ENCODE data around the gene ROS1. TPM values are rescaled to one million over a fixed set of nuclear protein-coding genes. Genes with fewer than 3 reads are reported as not detected.
"Not testable (repeated sequence)": the region's sequence is repeated elsewhere in the genome, so short reads cannot be mapped to it uniquely, and the experiment has no call there.

The ROS1 gene
- total RNA-seq, 1 donor from 2014 or later, result not detected

DNA sequence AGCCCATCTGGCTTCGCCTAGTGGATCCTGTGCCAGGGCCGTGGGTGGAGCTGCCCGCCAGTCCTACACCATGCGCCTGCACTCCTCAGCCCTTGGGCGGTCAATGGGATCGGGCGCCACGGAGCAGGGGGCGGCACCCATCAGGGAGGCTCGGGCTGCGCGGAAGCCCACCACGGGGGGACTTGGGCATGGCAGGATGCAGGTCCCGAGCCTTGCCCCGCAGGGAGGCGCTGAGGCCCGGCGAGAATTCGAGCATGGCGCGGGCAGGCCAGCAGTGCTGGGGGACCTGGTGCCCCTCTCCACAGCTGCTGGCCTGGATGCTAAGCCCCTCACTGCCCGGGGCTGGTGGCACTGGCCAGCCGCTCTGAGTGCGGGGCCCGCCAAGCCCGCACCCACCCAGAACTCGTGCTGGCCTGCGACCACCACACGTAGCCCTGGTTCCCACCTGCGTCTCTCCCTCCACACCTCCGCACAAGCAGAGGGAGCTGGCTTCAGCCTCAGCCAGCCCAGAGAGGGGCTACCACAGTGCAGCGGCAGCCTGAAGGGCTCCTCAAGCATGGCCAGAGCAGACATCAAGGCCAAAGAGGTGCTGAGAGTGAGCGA is 52.4 kb downstream of the ROS1 start:
- no peak for DNase-seq (ENCODE audit: extremely low spot score in 2 of 2)
- intact Hi-C loops (cut with DNase I), result no loop called here
- H3K4me1 ChIP-seq, result no peaks in the 10 kb centered on the region
- no peak for TF ChIP-seq POLR2AphosphoS5 (IDR thresholded peaks at IDR 0.05; ENCODE audit: insufficient read depth in 1 of 2, low read depth in 1 of 2)
- TF ChIP-seq POLR2A (IDR thresholded peaks at IDR 0.05), result no peak
- TF ChIP-seq, protein P1, sequence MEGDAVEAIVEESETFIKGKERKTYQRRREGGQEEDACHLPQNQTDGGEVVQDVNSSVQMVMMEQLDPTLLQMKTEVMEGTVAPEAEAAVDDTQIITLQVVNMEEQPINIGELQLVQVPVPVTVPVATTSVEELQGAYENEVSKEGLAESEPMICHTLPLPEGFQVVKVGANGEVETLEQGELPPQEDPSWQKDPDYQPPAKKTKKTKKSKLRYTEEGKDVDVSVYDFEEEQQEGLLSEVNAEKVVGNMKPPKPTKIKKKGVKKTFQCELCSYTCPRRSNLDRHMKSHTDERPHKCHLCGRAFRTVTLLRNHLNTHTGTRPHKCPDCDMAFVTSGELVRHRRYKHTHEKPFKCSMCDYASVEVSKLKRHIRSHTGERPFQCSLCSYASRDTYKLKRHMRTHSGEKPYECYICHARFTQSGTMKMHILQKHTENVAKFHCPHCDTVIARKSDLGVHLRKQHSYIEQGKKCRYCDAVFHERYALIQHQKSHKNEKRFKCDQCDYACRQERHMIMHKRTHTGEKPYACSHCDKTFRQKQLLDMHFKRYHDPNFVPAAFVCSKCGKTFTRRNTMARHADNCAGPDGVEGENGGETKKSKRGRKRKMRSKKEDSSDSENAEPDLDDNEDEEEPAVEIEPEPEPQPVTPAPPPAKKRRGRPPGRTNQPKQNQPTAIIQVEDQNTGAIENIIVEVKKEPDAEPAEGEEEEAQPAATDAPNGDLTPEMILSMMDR (IDR thresholded peaks at IDR 0.05), result no peak
- H3K27ac ChIP-seq, result no peak overlapping the region
- no peaks in the 10 kb centered on the region for H3K9me3 ChIP-seq
- H3K27me3 ChIP-seq, result no peaks in the 10 kb centered on the region
- no peak overlapping the region for H3K4me3 ChIP-seq
- H3K36me3 ChIP-seq, result no peaks in the 10 kb centered on the region

DNA sequence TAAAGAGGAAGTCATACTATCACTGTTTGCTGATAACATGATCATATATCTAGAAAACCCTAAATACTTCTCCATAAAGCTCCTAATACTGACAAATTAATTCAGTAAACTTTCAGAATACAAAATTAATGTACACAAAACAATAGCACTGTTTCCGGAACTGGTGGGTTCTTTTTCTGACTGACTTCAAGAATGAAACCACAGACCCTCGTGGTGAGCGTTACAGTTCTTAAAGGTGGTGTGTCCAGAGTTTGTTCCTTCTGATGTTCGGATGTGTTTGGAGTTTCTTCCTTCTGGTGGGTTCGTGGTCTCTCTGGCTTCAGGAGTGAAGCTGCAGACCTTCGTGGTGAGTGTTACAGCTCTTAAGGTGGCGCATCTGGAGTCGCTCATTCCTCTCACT is 53.5 kb downstream of the ROS1 start:
- H3K27ac ChIP-seq; H3K4me1 ChIP-seq; intact Hi-C loops (cut with DNase I); H3K4me3 ChIP-seq; DNase-seq (ENCODE audit: extremely low spot score in 2 of 2); H3K27me3 ChIP-seq; H3K36me3 ChIP-seq; H3K9me3 ChIP-seq: not testable (repeated sequence)

DNA sequence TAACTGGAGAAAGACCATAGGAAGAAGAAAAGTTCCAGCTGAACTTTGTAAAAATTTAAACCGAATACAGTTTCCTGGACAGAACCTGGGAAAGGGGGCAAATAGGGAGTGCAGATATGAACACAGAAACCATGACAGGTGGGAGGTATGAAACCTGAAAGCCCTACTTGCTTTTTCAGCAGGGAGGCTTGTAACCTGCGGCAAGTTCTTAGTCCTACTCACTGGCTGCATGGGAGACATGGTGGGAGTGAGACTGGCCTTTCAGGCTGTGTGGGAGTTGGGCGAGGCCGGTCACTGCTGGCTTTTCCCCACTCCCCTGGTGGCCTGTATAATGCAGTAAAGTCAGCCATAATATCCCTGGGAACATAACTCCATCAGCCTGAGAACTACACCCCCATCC is 54.2 kb downstream of the ROS1 start:
- Histone ChIP-seq H3K27ac (no peak overlapping the region), H3K4me1 (no peaks in the 10 kb centered on the region), H3K9me3 (no peaks in the 10 kb centered on the region), H3K4me3 (no peak overlapping the region), H3K27me3 (no peaks in the 10 kb centered on the region), H3K36me3 (no peaks in the 10 kb centered on the region)
- no peak for DNase-seq (ENCODE audit: extremely low spot score in 2 of 2)
- TF ChIP-seq, protein P1 (IDR thresholded peaks at IDR 0.05), result no peak
- TF ChIP-seq POLR2AphosphoS5 (IDR thresholded peaks at IDR 0.05; ENCODE audit: insufficient read depth in 1 of 2, low read depth in 1 of 2) (no peak), POLR2A (IDR thresholded peaks at IDR 0.05) (no peak)
- intact Hi-C loops (cut with DNase I), result no loop called here

DNA sequence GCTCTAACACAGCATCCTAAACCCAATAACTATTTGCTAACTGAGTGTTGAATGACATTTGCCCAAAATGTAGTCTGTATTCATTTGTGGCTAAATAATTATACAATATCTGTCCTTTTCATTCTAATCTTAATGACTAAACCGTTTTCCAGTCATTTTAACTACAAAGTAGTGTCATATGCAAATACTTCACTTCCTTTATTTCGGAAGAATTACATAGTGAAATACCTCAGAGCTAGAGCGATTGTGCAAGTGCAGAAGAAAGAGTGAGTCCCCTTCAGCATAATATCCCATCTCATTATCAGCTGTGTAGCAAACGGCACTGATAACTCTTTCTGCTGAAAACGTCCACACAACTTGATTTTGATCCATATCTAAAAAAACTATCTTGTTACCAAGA is 66.2 kb downstream of the ROS1 start:
- Histone ChIP-seq H3K4me1 (no peaks in the 10 kb centered on the region), H3K27me3 (no peaks in the 10 kb centered on the region), H3K4me3 (no peak overlapping the region), H3K9me3 (no peaks in the 10 kb centered on the region), H3K27ac (no peak overlapping the region), H3K36me3 (no peaks in the 10 kb centered on the region)
- TF ChIP-seq, protein P1 (IDR thresholded peaks at IDR 0.05), result no peak
- TF ChIP-seq POLR2AphosphoS5 (IDR thresholded peaks at IDR 0.05; ENCODE audit: insufficient read depth in 1 of 2, low read depth in 1 of 2) (no peak), POLR2A (IDR thresholded peaks at IDR 0.05) (no peak)
- intact Hi-C loops (cut with DNase I), result no loop called here
- DNase-seq (ENCODE audit: extremely low spot score in 2 of 2), result no peak

DNA sequence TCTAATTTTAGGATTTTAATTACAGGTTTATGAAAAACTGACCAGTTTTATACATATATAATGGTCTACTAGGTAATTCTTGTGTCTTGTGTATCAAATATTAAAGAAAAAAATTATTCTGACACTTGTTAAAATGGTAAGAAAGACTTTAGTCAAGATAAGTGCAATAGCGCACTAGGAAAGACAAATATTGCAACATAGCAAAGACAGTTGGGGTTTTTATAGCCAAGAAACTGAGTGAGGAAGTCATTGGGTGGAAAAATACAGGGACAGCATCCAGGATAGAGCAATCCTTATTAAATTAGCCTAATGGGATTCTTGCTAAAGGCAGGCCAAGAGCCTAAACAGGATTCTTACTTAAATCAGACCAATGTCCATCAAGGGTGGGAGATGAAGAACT is 71.1 kb downstream of the ROS1 start:
- Histone ChIP-seq H3K4me3 (no peak overlapping the region), H3K27ac (no peak overlapping the region), H3K9me3 (no peaks in the 10 kb centered on the region), H3K36me3 (no peaks in the 10 kb centered on the region), H3K4me1 (no peaks in the 10 kb centered on the region), H3K27me3 (no peaks in the 10 kb centered on the region)
- intact Hi-C loops (cut with DNase I), result no loop called here
- no peak for DNase-seq (ENCODE audit: extremely low spot score in 2 of 2)
- TF ChIP-seq POLR2AphosphoS5 (IDR thresholded peaks at IDR 0.05; ENCODE audit: insufficient read depth in 1 of 2, low read depth in 1 of 2) (no peak), POLR2A (IDR thresholded peaks at IDR 0.05) (no peak)
- TF ChIP-seq, protein P1 (IDR thresholded peaks at IDR 0.05), result no peak

All from vagina (tissue), 2 donors.